ENCODE measurements around the gene DNM2. TPM values are rescaled to one million over a fixed set of nuclear protein-coding genes. Genes with fewer than 3 reads are reported as not detected.
A peak's percentile ranks its signal among the peaks of the same experiment; 100 is the strongest.

The DNM2 gene
- polyA plus RNA-seq, 2 donors = 68.4 to 87.9 TPM

- Histone ChIP-seq H3K4me3 (ENCODE audit: low read depth in 1 of 2, low read length in 2 of 2) (peak overlapping the region; percentile 65 to 99), H3K36me3 (ENCODE audit: control insufficient read depth in 2 of 2, insufficient read depth in 2 of 2, low read length in 1 of 2) (peaks cover 2 to 6% of the 10 kb centered on the region in 2 donors), H3K27ac (ENCODE audit: low read depth in 2 of 2, low read length in 1 of 2) (peak overlapping the region in 1 of 2 donors; percentile 89), H3K4me1 (ENCODE audit: control insufficient read depth in 2 of 2, insufficient read depth in 2 of 2, low read length in 1 of 2) (peaks cover 4 to 12% of the 10 kb centered on the region in 2 donors), H3K9me3 (ENCODE audit: control insufficient read depth in 2 of 2, insufficient read depth in 1 of 2, low read depth in 1 of 2, low read length in 1 of 2) (no peaks in the 10 kb centered on the region), H3K27me3 (ENCODE audit: control insufficient read depth in 1 of 2, insufficient read depth in 2 of 2, low read length in 2 of 2) (no peaks in the 10 kb centered on the region)
- WGBS, 2 donors = 35 to 46% methylated on average over 5 of the region's 5 CpGs
These were observed 1.6 kb downstream of the DNM2 start for GRCh38 chr19:10719466-10719961.

DNA sequence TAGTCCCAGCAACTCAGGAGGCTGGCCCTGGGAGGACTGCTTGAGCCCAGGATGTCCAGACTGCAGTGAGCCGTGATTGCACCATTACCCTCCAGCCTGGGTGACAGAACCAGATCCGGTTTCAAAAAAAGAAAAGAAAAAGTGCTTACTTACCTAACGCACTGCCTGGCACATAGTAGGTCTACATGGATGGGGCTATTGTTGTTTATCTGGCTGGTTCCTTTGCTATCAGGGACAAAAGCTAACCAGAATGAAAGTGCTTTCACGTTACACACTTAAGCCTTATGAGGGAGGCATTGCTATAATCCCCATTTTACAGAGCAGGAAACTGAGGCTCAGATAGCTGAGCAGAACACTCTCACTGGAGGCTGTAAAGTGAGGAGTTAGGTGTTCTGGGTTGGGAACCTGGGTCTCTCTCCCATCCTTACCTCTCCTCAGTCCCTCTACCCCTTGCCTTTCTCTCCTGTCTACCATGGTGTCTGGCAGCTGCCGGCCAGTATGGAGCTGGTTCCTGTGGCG lies 2.8 kb downstream of the DNM2 start:
- H3K36me3 ChIP-seq (ENCODE audit: control insufficient read depth in 2 of 2, insufficient read depth in 2 of 2, low read length in 1 of 2) = peaks cover 0 to 6% of the 10 kb centered on the region in 2 donors
- H3K27me3 ChIP-seq (ENCODE audit: control insufficient read depth in 1 of 2, insufficient read depth in 2 of 2, low read length in 2 of 2) = no peaks in the 10 kb centered on the region
- 90 to 94% methylated on average over 6 of the region's 6 CpGs for WGBS, 2 donors
- H3K4me1 ChIP-seq (ENCODE audit: control insufficient read depth in 2 of 2, insufficient read depth in 2 of 2, low read length in 1 of 2) = peaks cover 4 to 12% of the 10 kb centered on the region in 2 donors
- no peak overlapping the region for H3K4me3 ChIP-seq (ENCODE audit: low read depth in 1 of 2, low read length in 2 of 2)
- H3K9me3 ChIP-seq (ENCODE audit: control insufficient read depth in 2 of 2, insufficient read depth in 1 of 2, low read depth in 1 of 2, low read length in 1 of 2) = no peaks in the 10 kb centered on the region
- no peak overlapping the region for H3K27ac ChIP-seq (ENCODE audit: low read depth in 2 of 2, low read length in 1 of 2)

DNA sequence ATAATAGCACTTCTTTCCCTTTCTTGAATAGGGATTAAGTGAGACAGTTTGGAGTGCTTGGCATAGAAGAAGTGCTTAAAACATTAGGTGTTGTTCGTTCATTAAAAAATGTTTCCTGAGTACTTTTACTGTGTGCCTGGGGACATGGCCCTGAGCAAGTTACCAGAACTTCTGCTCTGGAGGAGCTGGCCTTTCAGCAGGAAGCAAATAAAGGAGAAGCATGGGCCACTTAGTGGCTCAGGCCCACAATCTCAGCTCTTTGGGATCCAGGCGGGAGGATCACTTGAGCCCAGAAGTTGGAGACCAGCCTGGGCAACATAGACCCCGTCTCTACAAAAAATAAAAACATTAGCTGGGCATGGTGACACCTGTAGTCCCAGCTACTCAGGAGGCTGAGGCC lies 5.7 kb downstream of the DNM2 start:
- Histone ChIP-seq H3K27ac (ENCODE audit: low read depth in 2 of 2, low read length in 1 of 2) (no peak overlapping the region), H3K4me3 (ENCODE audit: low read depth in 1 of 2, low read length in 2 of 2) (no peak overlapping the region), H3K9me3 (ENCODE audit: control insufficient read depth in 2 of 2, insufficient read depth in 1 of 2, low read depth in 1 of 2, low read length in 1 of 2) (no peaks in the 10 kb centered on the region), H3K27me3 (ENCODE audit: control insufficient read depth in 1 of 2, insufficient read depth in 2 of 2, low read length in 2 of 2) (no peaks in the 10 kb centered on the region), H3K36me3 (ENCODE audit: control insufficient read depth in 2 of 2, insufficient read depth in 2 of 2, low read length in 1 of 2) (peaks cover 0 to 6% of the 10 kb centered on the region in 2 donors), H3K4me1 (ENCODE audit: control insufficient read depth in 2 of 2, insufficient read depth in 2 of 2, low read length in 1 of 2) (peaks cover 4 to 18% of the 10 kb centered on the region in 2 donors)
- 85 to 88% methylated on average over 3 of the region's 3 CpGs for WGBS, 2 donors

DNA sequence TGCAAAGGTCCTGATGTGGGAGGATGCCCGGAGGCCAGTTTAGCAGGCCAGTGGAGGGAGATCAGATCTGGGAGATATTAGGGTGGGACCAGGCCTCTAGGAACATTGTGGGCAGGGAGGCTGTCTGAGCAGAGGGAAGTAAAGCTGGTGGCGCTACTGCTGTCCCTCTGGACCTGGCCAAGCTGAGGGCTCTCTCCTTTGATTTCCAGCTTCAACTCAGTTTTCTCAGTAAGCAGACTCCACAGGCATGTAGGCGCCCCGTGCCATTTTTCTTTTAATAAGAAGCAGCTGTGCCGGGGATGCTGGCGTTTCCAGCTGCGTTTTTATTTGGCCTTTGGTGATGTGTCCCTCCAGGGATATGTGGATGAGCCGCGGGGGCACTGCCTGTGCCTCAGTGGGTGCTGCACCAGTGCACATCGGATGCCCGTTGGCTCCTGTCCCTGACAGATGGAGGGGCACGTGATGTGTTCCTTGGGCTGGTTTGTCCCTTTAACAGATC lies 6.7 kb downstream of the DNM2 start:
- no peaks in the 10 kb centered on the region for H3K27me3 ChIP-seq (ENCODE audit: control insufficient read depth in 1 of 2, insufficient read depth in 2 of 2, low read length in 2 of 2)
- 75 to 80% methylated on average over 12 of the region's 12 CpGs for WGBS, 2 donors
- peak overlapping the region in 1 of 2 donors; percentile 35 for H3K27ac ChIP-seq (ENCODE audit: low read depth in 2 of 2, low read length in 1 of 2)
- peaks cover 3 to 12% of the 10 kb centered on the region in 2 donors for H3K4me1 ChIP-seq (ENCODE audit: control insufficient read depth in 2 of 2, insufficient read depth in 2 of 2, low read length in 1 of 2)
- no peak overlapping the region for H3K4me3 ChIP-seq (ENCODE audit: low read depth in 1 of 2, low read length in 2 of 2)
- peaks cover 0 to 9% of the 10 kb centered on the region in 2 donors for H3K36me3 ChIP-seq (ENCODE audit: control insufficient read depth in 2 of 2, insufficient read depth in 2 of 2, low read length in 1 of 2)
- no peaks in the 10 kb centered on the region for H3K9me3 ChIP-seq (ENCODE audit: control insufficient read depth in 2 of 2, insufficient read depth in 1 of 2, low read depth in 1 of 2, low read length in 1 of 2)

GRCh38 chr19:10725415-10725814 lies 7.5 kb downstream of the DNM2 start:
- no peaks in the 10 kb centered on the region for H3K9me3 ChIP-seq (ENCODE audit: control insufficient read depth in 2 of 2, insufficient read depth in 1 of 2, low read depth in 1 of 2, low read length in 1 of 2)
- peaks cover 0 to 9% of the 10 kb centered on the region in 2 donors for H3K4me1 ChIP-seq (ENCODE audit: control insufficient read depth in 2 of 2, insufficient read depth in 2 of 2, low read length in 1 of 2)
- no peaks in the 10 kb centered on the region for H3K27me3 ChIP-seq (ENCODE audit: control insufficient read depth in 1 of 2, insufficient read depth in 2 of 2, low read length in 2 of 2)
- WGBS, 2 donors = 85 to 87% methylated on average over 4 of the region's 4 CpGs
- H3K27ac ChIP-seq (ENCODE audit: low read depth in 2 of 2, low read length in 1 of 2) = no peak overlapping the region
- H3K36me3 ChIP-seq (ENCODE audit: control insufficient read depth in 2 of 2, insufficient read depth in 2 of 2, low read length in 1 of 2) = peaks cover 0 to 9% of the 10 kb centered on the region in 2 donors
- H3K4me3 ChIP-seq (ENCODE audit: low read depth in 1 of 2, low read length in 2 of 2) = no peak overlapping the region

DNA sequence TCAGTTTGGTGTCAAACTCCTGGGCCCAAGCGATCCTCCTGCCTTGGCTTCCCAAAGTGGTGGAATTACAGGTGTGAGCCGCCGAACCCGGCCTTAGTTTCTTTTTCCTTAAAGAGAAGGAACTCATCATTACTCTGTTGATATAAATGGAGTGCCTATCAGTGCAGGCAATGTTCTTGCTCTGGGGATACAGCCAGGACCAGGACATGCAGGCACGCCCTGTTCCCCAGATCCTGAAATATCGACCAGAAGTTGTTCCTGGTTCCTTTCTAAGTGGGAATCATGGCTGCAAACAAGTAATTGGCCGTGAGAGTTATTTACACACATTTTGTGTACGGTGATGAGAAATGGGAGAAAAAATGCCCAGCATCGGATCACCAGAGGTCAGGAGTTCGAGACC lies 8.4 kb downstream of the DNM2 start:
- H3K9me3 ChIP-seq (ENCODE audit: control insufficient read depth in 2 of 2, insufficient read depth in 1 of 2, low read depth in 1 of 2, low read length in 1 of 2) = no peaks in the 10 kb centered on the region
- H3K27ac ChIP-seq (ENCODE audit: low read depth in 2 of 2, low read length in 1 of 2) = no peak overlapping the region
- peaks cover 0 to 14% of the 10 kb centered on the region in 2 donors for H3K4me1 ChIP-seq (ENCODE audit: control insufficient read depth in 2 of 2, insufficient read depth in 2 of 2, low read length in 1 of 2)
- peaks cover 0 to 6% of the 10 kb centered on the region in 2 donors for H3K36me3 ChIP-seq (ENCODE audit: control insufficient read depth in 2 of 2, insufficient read depth in 2 of 2, low read length in 1 of 2)
- 85 to 89% methylated on average over 10 of the region's 10 CpGs for WGBS, 2 donors
- H3K27me3 ChIP-seq (ENCODE audit: control insufficient read depth in 1 of 2, insufficient read depth in 2 of 2, low read length in 2 of 2) = no peaks in the 10 kb centered on the region
- H3K4me3 ChIP-seq (ENCODE audit: low read depth in 1 of 2, low read length in 2 of 2) = no peak overlapping the region

DNA sequence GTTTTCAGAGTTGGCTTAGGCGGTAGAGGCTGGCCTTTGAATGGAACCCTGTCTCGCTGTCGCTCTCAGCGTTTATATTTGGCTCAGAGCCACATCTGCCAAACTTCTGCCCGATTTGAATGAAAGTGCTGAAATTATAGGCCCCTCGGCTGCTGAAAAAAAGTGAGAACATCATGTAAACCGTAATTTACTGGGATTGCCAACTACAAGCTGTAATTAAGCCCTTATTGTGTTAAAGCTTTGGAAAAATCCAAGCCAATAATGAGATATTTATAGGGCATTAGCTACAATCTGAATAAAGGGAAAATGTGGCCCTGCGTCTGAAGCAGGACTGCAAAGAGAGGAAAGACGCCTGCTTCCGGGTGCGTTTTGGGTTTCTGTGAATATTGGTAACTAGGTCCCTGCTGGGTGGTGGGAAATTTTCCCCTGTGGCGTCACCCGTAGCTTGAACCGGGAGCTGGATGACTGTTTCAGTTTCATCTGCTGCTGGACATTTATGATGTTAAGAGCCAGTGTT lies 9.9 kb downstream of the DNM2 start:
- no peak overlapping the region for H3K27ac ChIP-seq (ENCODE audit: low read depth in 2 of 2, low read length in 1 of 2)
- H3K9me3 ChIP-seq (ENCODE audit: control insufficient read depth in 2 of 2, insufficient read depth in 1 of 2, low read depth in 1 of 2, low read length in 1 of 2) = no peaks in the 10 kb centered on the region
- no peaks in the 10 kb centered on the region for H3K27me3 ChIP-seq (ENCODE audit: control insufficient read depth in 1 of 2, insufficient read depth in 2 of 2, low read length in 2 of 2)
- H3K4me3 ChIP-seq (ENCODE audit: low read depth in 1 of 2, low read length in 2 of 2) = no peak overlapping the region
- peaks cover 0 to 3% of the 10 kb centered on the region in 2 donors for H3K36me3 ChIP-seq (ENCODE audit: control insufficient read depth in 2 of 2, insufficient read depth in 2 of 2, low read length in 1 of 2)
- peaks cover 0 to 10% of the 10 kb centered on the region in 2 donors for H3K4me1 ChIP-seq (ENCODE audit: control insufficient read depth in 2 of 2, insufficient read depth in 2 of 2, low read length in 1 of 2)
- whole genome bisulfite sequencing, 2 donors = 73% methylated on average over 14 of the region's 14 CpGs

DNA sequence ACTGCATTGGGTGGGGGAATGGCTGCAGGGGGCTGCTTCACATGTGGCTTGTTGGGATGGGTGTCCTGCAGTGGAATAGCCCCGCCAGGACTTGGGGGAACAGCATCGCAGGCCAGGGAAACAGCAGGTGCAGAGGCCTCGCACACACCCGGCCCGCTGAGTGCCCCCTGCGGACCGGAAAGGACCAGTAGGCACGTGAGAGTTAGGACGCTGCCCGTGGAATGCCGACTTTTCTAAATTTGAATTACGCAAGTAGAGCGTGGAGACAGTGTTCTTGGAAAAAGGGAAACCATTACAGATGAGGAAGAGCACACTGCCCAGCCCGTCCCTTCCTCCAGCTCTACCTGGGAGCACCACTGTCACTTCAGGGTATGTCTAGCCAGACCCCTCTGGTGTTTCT lies 11.5 kb downstream of the DNM2 start:
- 91 to 92% methylated on average over 14 of the region's 14 CpGs for WGBS, 2 donors
- peaks cover 0 to 10% of the 10 kb centered on the region in 2 donors for H3K4me1 ChIP-seq (ENCODE audit: control insufficient read depth in 2 of 2, insufficient read depth in 2 of 2, low read length in 1 of 2)
- H3K4me3 ChIP-seq (ENCODE audit: low read depth in 1 of 2, low read length in 2 of 2) = no peak overlapping the region
- peaks cover 0 to 3% of the 10 kb centered on the region in 2 donors for H3K36me3 ChIP-seq (ENCODE audit: control insufficient read depth in 2 of 2, insufficient read depth in 2 of 2, low read length in 1 of 2)
- no peaks in the 10 kb centered on the region for H3K9me3 ChIP-seq (ENCODE audit: control insufficient read depth in 2 of 2, insufficient read depth in 1 of 2, low read depth in 1 of 2, low read length in 1 of 2)
- H3K27me3 ChIP-seq (ENCODE audit: control insufficient read depth in 1 of 2, insufficient read depth in 2 of 2, low read length in 2 of 2) = no peaks in the 10 kb centered on the region
- no peak overlapping the region for H3K27ac ChIP-seq (ENCODE audit: low read depth in 2 of 2, low read length in 1 of 2)

- H3K36me3 ChIP-seq (ENCODE audit: control insufficient read depth in 2 of 2, insufficient read depth in 2 of 2, low read length in 1 of 2) = peaks cover 0 to 3% of the 10 kb centered on the region in 2 donors
- H3K9me3 ChIP-seq (ENCODE audit: control insufficient read depth in 2 of 2, insufficient read depth in 1 of 2, low read depth in 1 of 2, low read length in 1 of 2) = no peaks in the 10 kb centered on the region
- H3K27ac ChIP-seq (ENCODE audit: low read depth in 2 of 2, low read length in 1 of 2) = peak overlapping the region; percentile 29 to 44
- H3K4me1 ChIP-seq (ENCODE audit: control insufficient read depth in 2 of 2, insufficient read depth in 2 of 2, low read length in 1 of 2) = peaks cover 0 to 10% of the 10 kb centered on the region in 2 donors
- 81 to 85% methylated on average over 12 of the region's 12 CpGs for WGBS, 2 donors
- H3K4me3 ChIP-seq (ENCODE audit: low read depth in 1 of 2, low read length in 2 of 2) = no peak overlapping the region
- H3K27me3 ChIP-seq (ENCODE audit: control insufficient read depth in 1 of 2, insufficient read depth in 2 of 2, low read length in 2 of 2) = no peaks in the 10 kb centered on the region
These were observed 13.1 kb downstream of the DNM2 start for GRCh38 chr19:10730932-10731331.

- H3K4me3 ChIP-seq (ENCODE audit: low read depth in 1 of 2, low read length in 2 of 2) = no peak overlapping the region
- peaks cover 0 to 3% of the 10 kb centered on the region in 2 donors for H3K36me3 ChIP-seq (ENCODE audit: control insufficient read depth in 2 of 2, insufficient read depth in 2 of 2, low read length in 1 of 2)
- H3K9me3 ChIP-seq (ENCODE audit: control insufficient read depth in 2 of 2, insufficient read depth in 1 of 2, low read depth in 1 of 2, low read length in 1 of 2) = no peaks in the 10 kb centered on the region
- H3K4me1 ChIP-seq (ENCODE audit: control insufficient read depth in 2 of 2, insufficient read depth in 2 of 2, low read length in 1 of 2) = peaks cover 0 to 2% of the 10 kb centered on the region in 2 donors
- no peaks in the 10 kb centered on the region for H3K27me3 ChIP-seq (ENCODE audit: control insufficient read depth in 1 of 2, insufficient read depth in 2 of 2, low read length in 2 of 2)
- WGBS, 2 donors = 79 to 89% methylated on average over 5 of the region's 5 CpGs
- no peak overlapping the region for H3K27ac ChIP-seq (ENCODE audit: low read depth in 2 of 2, low read length in 1 of 2)
These were observed 17.9 kb downstream of the DNM2 start for GRCh38 chr19:10735741-10736140.
